Naive thymus-derived CD4-positive, alpha-beta T cell (primary cell): ENCODE results near the gene NFILZ. TPM values are rescaled to one million over a fixed set of nuclear protein-coding genes. Genes with fewer than 3 reads are reported as not detected.

ENCODE experiments used
- ATAC-seq: fragments of 150-1000 bp; cut with Tn5 transposase; 2 replicates; pipeline ENCODE4 v1.10.0; 2021; ENCODE audit warnings: mild to moderate bottlenecking, moderate library complexity
- CTCF ChIA-PET: fragments of 350-600 bp; sonication (Branson Sonifier 250); formaldehyde crosslinking; loops from one replicate; lab custom pipeline; 2021; ENCODE audit warnings: antibody characterized with exemption; lab: Charles Lee
- POLR2A ChIA-PET: fragments of 350-600 bp; sonication (Branson Sonifier 250); formaldehyde crosslinking; loops from one replicate; lab custom pipeline; 2021; ENCODE audit warnings: antibody characterized with exemption, inconsistent platforms; lab: Charles Lee
- DNase-seq, 9 donors: peaks; one replicate each; pipeline versions ENCODE4 v3.0.0 to v3.0.0-alpha.2; 2020 to 2022; ENCODE audit warnings: mixed read lengths in 1 of 9
- H3K27ac ChIP-seq: one replicate; pipeline ENCODE4 v1.7.0; 2013; ENCODE audit warnings: mild to moderate bottlenecking, low read depth, low read length, moderate library complexity
- H3K27me3 ChIP-seq, 2 donors: one replicate each; pipeline ENCODE4 v1.7.0; 2013; ENCODE audit warnings: low read length in 2 of 2, mild to moderate bottlenecking in 2 of 2, moderate library complexity in 2 of 2; ENCODE audit not compliant: control insufficient read depth in 2 of 2, insufficient read depth in 2 of 2
- H3K36me3 ChIP-seq, 3 experiments: 1 replicate in 2 of 3; 2 replicates in 1 of 3; pipeline ENCODE4 v1.7.0; 2013; ENCODE audit warnings: low read length in 3 of 3, mild to moderate bottlenecking in 3 of 3, moderate library complexity in 1 of 3; ENCODE audit not compliant: insufficient read depth in 3 of 3, control insufficient read depth in 2 of 3
- H3K4me1 ChIP-seq, 2 donors: one replicate each; pipeline ENCODE4 v1.7.0; 2013; ENCODE audit warnings: low read length in 2 of 2, mild to moderate bottlenecking in 2 of 2, moderate library complexity in 1 of 2; ENCODE audit not compliant: control insufficient read depth in 2 of 2, insufficient read depth in 2 of 2
- H3K4me3 ChIP-seq: 2 replicates; pipeline ENCODE4 v1.7.0; 2013; ENCODE audit warnings: mild to moderate bottlenecking, low read length
- H3K9me3 ChIP-seq, 3 experiments: 1 replicate in 2 of 3; 2 replicates in 1 of 3; pipeline ENCODE4 v1.7.0; 2013; ENCODE audit warnings: low read length in 3 of 3; ENCODE audit not compliant: control insufficient read depth in 2 of 3
- H3K27ac Mint-ChIP-seq, 9 donors: one replicate each; pipeline ENCODE4 v1.8.0; 2020 to 2022; ENCODE audit warnings: mixed read lengths in 9 of 9, mild to moderate bottlenecking in 8 of 9, moderate library complexity in 5 of 9, inconsistent platforms in 2 of 9
- H3K27me3 Mint-ChIP-seq, 5 donors: one replicate each; pipeline ENCODE4 v1.8.0; 2021 to 2022; ENCODE audit warnings: mixed read lengths in 5 of 5, mild to moderate bottlenecking in 1 of 5
- H3K36me3 Mint-ChIP-seq, 5 donors: one replicate each; pipeline ENCODE4 v1.8.0; 2020 to 2022; ENCODE audit warnings: mixed read lengths in 5 of 5, mild to moderate bottlenecking in 3 of 5, inconsistent platforms in 1 of 5
- H3K4me1 Mint-ChIP-seq, 7 donors: one replicate each; pipeline ENCODE4 v1.8.0; 2020 to 2022; ENCODE audit warnings: mixed read lengths in 7 of 7, mild to moderate bottlenecking in 3 of 7, inconsistent platforms in 1 of 7
- H3K4me3 Mint-ChIP-seq, 10 donors: one replicate each; pipeline ENCODE4 v1.8.0; 2020 to 2022; ENCODE audit warnings: mild to moderate bottlenecking in 10 of 10, mixed read lengths in 10 of 10, moderate library complexity in 6 of 10, inconsistent platforms in 2 of 10
- H3K9me3 Mint-ChIP-seq, 11 donors: one replicate each; pipeline ENCODE4 v1.8.0; 2020 to 2022; ENCODE audit warnings: mixed read lengths in 11 of 11, mild to moderate bottlenecking in 4 of 11, inconsistent platforms in 1 of 11, moderate library complexity in 1 of 11
- intact Hi-C, 2 donors: fragments of 100-400 bp; cut with micrococcal nuclease; formaldehyde crosslinking; loops; one replicate each; pipeline ENCODE4 v1.15.1; 2023
- polyA plus RNA-seq, 2 donors: library from polyadenylated mRNA; unstranded; fragments of 300-500 nt; fragmentation: Illumina TruSeq; gene quantifications; one replicate each; pipeline ENCODE4 v1.2.3, GENCODE V29; 2021
- total RNA-seq, 6 experiments: library from RNA in 5 of 6; stranded (reverse) in 5 of 6; gene quantifications; 1 replicate in 5 of 6; 2 replicates in 1 of 6; pipeline ENCODE4 v1.2.3 and lab custom pipeline; 2021 to 2026

NFILZ gene
- total and polyA plus RNA-seq, 7 experiments from 2014 or later = not detected

- H3K27ac Mint-ChIP-seq = peak overlapping the region in 1 of 9 donors; percentile 62
- Histone ChIP-seq H3K27ac (no peak overlapping the region), H3K4me3 (no peak overlapping the region), H3K4me1 (no peaks in the 10 kb centered on the region), H3K9me3 (no peaks in the 10 kb centered on the region), H3K27me3 (no peaks in the 10 kb centered on the region), H3K36me3 (no peaks in the 10 kb centered on the region)
- H3K36me3 Mint-ChIP-seq = no peaks in the 10 kb centered on the region
- peak overlapping the region in 1 of 10 donors; percentile 18 for H3K4me3 Mint-ChIP-seq
- ATAC-seq (peak; percentile 56), DNase-seq (peak in 7 of 9 donors; percentile 28 to 67 (median 51))
- CTCF ChIA-PET = interaction anchor here (0.6 to 2.8 kb wide), 15 partner anchors 24 to 428 kb away, joined by 3 to 37 read pairs (median 4); partner anchors contain the start of genes MYO1F and ZNF414
- peaks cover 0 to 3% (median 0%) of the 10 kb centered on the region in 11 donors for H3K9me3 Mint-ChIP-seq
- POLR2A ChIA-PET = interaction anchor here (0.6 to 1.3 kb wide), 5 partner anchors 11 to 1463 kb away, joined by 3 to 9 read pairs (median 4); partner anchors contain the start of genes NFILZ and ZNF414
- peaks cover 12 to 32% (median 15%) of the 10 kb centered on the region in 5 donors for H3K27me3 Mint-ChIP-seq
- intact Hi-C loops = loop anchor here (1.0 kb wide), 5 partner anchors 27 to 288 kb away; partner anchors contain the start of gene MARCHF2 (in 1 of the 2)
- peaks cover 5 to 16% (median 7%) of the 10 kb centered on the region in 7 donors for H3K4me1 Mint-ChIP-seq
Measured at GRCh38 chr19:8641908-8642547, 11.6 kb downstream of the NFILZ start.

DNA sequence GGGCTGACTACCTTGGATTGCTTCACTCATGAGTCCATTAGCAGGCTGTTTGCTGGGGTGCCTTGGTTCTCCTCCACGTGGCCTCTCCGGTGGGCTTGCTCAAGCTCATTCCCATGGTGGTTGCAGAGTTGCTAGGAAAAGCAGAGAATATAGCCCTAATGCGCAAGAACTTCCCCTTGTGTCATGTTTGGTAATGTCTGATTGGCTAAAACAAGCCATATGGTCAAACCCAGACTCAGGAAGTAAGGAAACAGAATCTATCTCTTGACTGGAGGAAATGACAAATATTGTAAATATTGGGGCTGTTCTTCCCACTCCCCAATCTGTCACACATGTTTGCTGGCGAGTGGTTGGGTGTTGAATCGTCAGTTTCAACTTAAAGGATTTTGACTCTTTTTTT lies 12.1 kb downstream of the NFILZ start:
- CTCF ChIA-PET = interaction anchor here (0.6 to 2.8 kb wide), 8 partner anchors 9 to 228 kb away, joined by 3 to 37 read pairs (median 4); partner anchors contain the start of genes MYO1F and ZNF414
- no peak overlapping the region for H3K4me3 ChIP-seq
- H3K4me1 Mint-ChIP-seq = peaks cover 5 to 16% (median 7%) of the 10 kb centered on the region in 7 donors
- H3K27me3 ChIP-seq = no peaks in the 10 kb centered on the region
- no peaks in the 10 kb centered on the region for H3K36me3 Mint-ChIP-seq
- intact Hi-C loops = loop anchor here (1.0 kb wide), 5 partner anchors 27 to 288 kb away; partner anchors contain the start of gene MARCHF2 (in 1 of the 2)
- no peaks in the 10 kb centered on the region for H3K4me1 ChIP-seq
- no peaks in the 10 kb centered on the region for H3K36me3 ChIP-seq
- POLR2A ChIA-PET = interaction anchor here (1.3 kb wide), 1 partner anchor 12 kb away, joined by 5 read pairs; the partner anchor contains the start of gene NFILZ
- H3K27me3 Mint-ChIP-seq = peaks cover 14 to 33% (median 16%) of the 10 kb centered on the region in 5 donors
- H3K4me3 Mint-ChIP-seq = no peak overlapping the region
- H3K9me3 ChIP-seq = no peaks in the 10 kb centered on the region
- ATAC-seq (no peak), DNase-seq (no peak)
- H3K9me3 Mint-ChIP-seq = peaks cover 0 to 3% (median 0%) of the 10 kb centered on the region in 11 donors
- H3K27ac ChIP-seq = no peak overlapping the region
- H3K27ac Mint-ChIP-seq = no peak overlapping the region

GRCh38 chr19:8643860-8644653 lies 13.6 kb downstream of the NFILZ start:
- Mint-ChIP-seq H3K27me3 (peaks cover 8 to 25% (median 9%) of the 10 kb centered on the region in 5 donors), H3K36me3 (no peaks in the 10 kb centered on the region), H3K27ac (no peak overlapping the region), H3K4me3 (no peak overlapping the region), H3K4me1 (peaks cover 0 to 10% (median 0%) of the 10 kb centered on the region in 7 donors), H3K9me3 (peaks cover 0 to 3% (median 0%) of the 10 kb centered on the region in 11 donors)
- no peak overlapping the region for H3K27ac ChIP-seq
- no peak overlapping the region for H3K4me3 ChIP-seq
- no peaks in the 10 kb centered on the region for H3K36me3 ChIP-seq
- H3K9me3 ChIP-seq = no peaks in the 10 kb centered on the region
- H3K4me1 ChIP-seq = no peaks in the 10 kb centered on the region
- DNase-seq = no peak
- ATAC-seq = no peak
- ChIA-PET POLR2A (no interaction called here), CTCF (interaction anchor here (1.3 to 1.6 kb wide), 3 partner anchors 10 to 290 kb away, joined by 4 read pairs; no protein-coding TSS in a partner anchor)
- H3K27me3 ChIP-seq = no peaks in the 10 kb centered on the region
- intact Hi-C loops = no loop called here

GRCh38 chr19:8648240-8648639 lies 17.8 kb downstream of the NFILZ start:
- ChIA-PET CTCF (interaction anchor here (0.6 kb wide), 1 partner anchor 166 kb away, joined by 5 read pairs; no protein-coding TSS in a partner anchor), POLR2A (interaction anchor here (0.6 kb wide), 1 partner anchor 297 kb away, joined by 4 read pairs; no protein-coding TSS in a partner anchor)
- no peaks in the 10 kb centered on the region for H3K4me1 ChIP-seq
- ATAC-seq = no peak
- no peak for DNase-seq
- peaks cover 0 to 12% (median 3%) of the 10 kb centered on the region in 7 donors for H3K4me1 Mint-ChIP-seq
- intact Hi-C loops = no loop called here
- H3K36me3 ChIP-seq = no peaks in the 10 kb centered on the region
- no peak overlapping the region for H3K27ac Mint-ChIP-seq
- no peaks in the 10 kb centered on the region for H3K9me3 Mint-ChIP-seq
- H3K9me3 ChIP-seq = no peaks in the 10 kb centered on the region
- H3K27ac ChIP-seq = no peak overlapping the region
- H3K4me3 ChIP-seq = no peak overlapping the region
- peaks cover 8 to 19% (median 14%) of the 10 kb centered on the region in 5 donors for H3K27me3 Mint-ChIP-seq
- H3K36me3 Mint-ChIP-seq = no peaks in the 10 kb centered on the region
- H3K27me3 ChIP-seq = no peaks in the 10 kb centered on the region
- no peak overlapping the region for H3K4me3 Mint-ChIP-seq

DNA sequence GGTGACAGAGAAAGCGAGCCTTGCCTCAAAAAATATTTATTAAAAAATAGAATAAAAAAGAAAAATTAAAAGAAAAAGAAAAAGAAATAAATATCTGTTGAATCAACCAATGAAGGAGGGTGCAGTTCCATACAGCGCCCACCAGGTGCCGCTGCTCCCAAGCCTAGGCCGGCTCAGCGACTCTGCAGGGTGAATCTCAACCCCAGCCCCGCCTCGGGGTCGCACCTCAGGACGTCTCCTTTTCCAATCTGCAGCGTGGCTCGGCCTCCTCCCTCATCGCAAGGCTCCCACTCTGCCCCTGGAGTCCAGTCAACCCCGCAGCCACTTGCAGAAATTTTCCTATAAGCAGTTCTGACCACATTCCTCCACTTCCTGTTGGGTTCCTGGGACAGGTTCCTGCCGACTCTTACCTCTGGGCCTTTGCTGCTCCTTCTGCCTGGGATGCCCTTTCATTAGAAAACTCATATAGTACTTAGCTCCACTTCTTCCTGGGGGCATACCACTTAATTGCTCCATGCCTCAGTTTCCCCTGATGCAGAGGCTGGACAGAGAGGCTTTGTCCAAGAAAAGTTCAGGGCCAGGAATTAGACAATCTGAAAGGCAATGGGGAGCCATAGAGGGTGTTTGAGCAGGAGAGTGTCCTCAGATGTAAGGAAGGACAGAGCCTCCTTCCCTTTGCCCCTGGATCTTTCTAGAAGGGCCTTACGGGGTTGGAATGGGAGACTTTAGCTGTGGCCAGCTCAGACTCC lies 24.3 kb downstream of the NFILZ start:
- Histone ChIP-seq H3K4me3 (peak overlapping the region; percentile 11), H3K9me3 (no peaks in the 10 kb centered on the region), H3K27me3 (no peaks in the 10 kb centered on the region), H3K4me1 (peaks cover 4 to 6% of the 10 kb centered on the region in 2 donors), H3K36me3 (no peaks in the 10 kb centered on the region), H3K27ac (no peak overlapping the region)
- Mint-ChIP-seq H3K36me3 (no peaks in the 10 kb centered on the region), H3K4me3 (peak overlapping the region; percentile 46 to 78 (median 69)), H3K27ac (peak overlapping the region in 2 of 9 donors; percentile 30 to 46), H3K9me3 (no peaks in the 10 kb centered on the region), H3K27me3 (peaks cover 0 to 14% (median 5%) of the 10 kb centered on the region in 5 donors), H3K4me1 (peaks cover 7 to 20% (median 14%) of the 10 kb centered on the region in 7 donors)
- DNase-seq (peak; percentile 28 to 74 (median 66)), ATAC-seq (peak; percentile 91)
- intact Hi-C loops = loop anchor here (1.0 to 5.0 kb wide), 4 partner anchors 40 to 426 kb away; partner anchors contain the start of genes MBD3L1 (in 1 of the 2) and ZNF558 (in 1 of the 2)
- CTCF ChIA-PET = interaction anchor here (0.6 to 3.6 kb wide), 6 partner anchors 9 to 414 kb away, joined by 3 to 31 read pairs (median 4); no protein-coding TSS in a partner anchor
- POLR2A ChIA-PET = no interaction called here
